ENCODE results near the gene TUSC2. TPM values are rescaled to one million over a fixed set of nuclear protein-coding genes. Genes with fewer than 3 reads are reported as not detected.

Gene TUSC2
- total and polyA plus RNA-seq, 2 of the 13 experiments (the other 11 are each of a cell fraction or from before 2014, with no cell fraction given), result 36.7 to 39.1 TPM

- no peak for TF ChIP-seq UBTF (CRISPR knock-in tag; IDR thresholded peaks at IDR 0.05)
- TF ChIP-seq RFXANK (CRISPR knock-in tag; IDR thresholded peaks at IDR 0.05), result no peak
- no peak for TF ChIP-seq ZNF850 (CRISPR knock-in tag; conservative IDR thresholded peaks at IDR 0.05)
- TF ChIP-seq MED8 (CRISPR knock-in tag; IDR thresholded peaks at IDR 0.05; ENCODE audit: insufficient replicate concordance), result no peak
- TF ChIP-seq SRSF4 (IDR thresholded peaks at IDR 0.05; ENCODE audit: low read depth, low read length, poor library complexity, severe bottlenecking), result no peak
- TF ChIP-seq KLF6 (CRISPR knock-in tag; IDR thresholded peaks at IDR 0.05), result no peak
- TF ChIP-seq ZNF446 (CRISPR knock-in tag; IDR thresholded peaks at IDR 0.05), result peak; percentile 27; the same call in 1 of the 2 replicates
- no peak for TF ChIP-seq ZFP90 (CRISPR knock-in tag; IDR thresholded peaks at IDR 0.05; ENCODE audit: borderline replicate concordance)
- TF ChIP-seq ATF5 (CRISPR knock-in tag; IDR thresholded peaks at IDR 0.05; ENCODE audit: low read depth), result no peak
- no peak for TF ChIP-seq ZNF883 (CRISPR knock-in tag; IDR thresholded peaks at IDR 0.05; ENCODE audit: not compliant biosample characterization)
- no peak for TF ChIP-seq SOX5 (CRISPR knock-in tag; IDR thresholded peaks at IDR 0.05; ENCODE audit: borderline replicate concordance)
- no peak for TF ChIP-seq ZNF781 (CRISPR knock-in tag; IDR thresholded peaks at IDR 0.05; ENCODE audit: borderline replicate concordance, not compliant biosample characterization)
- TF ChIP-seq NPAS2 (CRISPR knock-in tag; IDR thresholded peaks at IDR 0.05; ENCODE audit: borderline replicate concordance), result no peak
- no peak for TF ChIP-seq ZBTB21 (CRISPR knock-in tag; IDR thresholded peaks at IDR 0.05)
- no peak for TF ChIP-seq ZBTB1 (CRISPR knock-in tag; IDR thresholded peaks at IDR 0.05; ENCODE audit: borderline replicate concordance)
- TF ChIP-seq ZFP36L2 (CRISPR knock-in tag; IDR thresholded peaks at IDR 0.05), result no peak
- no peak for TF ChIP-seq TCF7 (IDR thresholded peaks at IDR 0.05; ENCODE audit: low read depth)
- no peak for TF ChIP-seq KMT2B (CRISPR knock-in tag; IDR thresholded peaks at IDR 0.05)
- TF ChIP-seq ZNF660 (CRISPR knock-in tag; IDR thresholded peaks at IDR 0.05; ENCODE audit: borderline replicate concordance, low read depth), result no peak
- TF ChIP-seq IRF9 (CRISPR knock-in tag; IDR thresholded peaks at IDR 0.05; ENCODE audit: borderline replicate concordance), result no peak
- TF ChIP-seq RBAK (CRISPR knock-in tag; IDR thresholded peaks at IDR 0.05), result no peak
- TF ChIP-seq RBFOX2 (IDR thresholded peaks at IDR 0.05; ENCODE audit: low read depth, low read length), result peak; percentile 78
- 0 out of 2 replicates have a peak, but pooled peaks have one; percentile 54 for TF ChIP-seq ZNF468 (CRISPR knock-in tag; IDR thresholded peaks at IDR 0.05)
- TF ChIP-seq ZNF136 (CRISPR knock-in tag; IDR thresholded peaks at IDR 0.05; ENCODE audit: low read depth), result no peak
- no peak for TF ChIP-seq ATF3 (CRISPR knock-in tag; IDR thresholded peaks at IDR 0.05)
- no peak for TF ChIP-seq ZNF577 (CRISPR knock-in tag; IDR thresholded peaks at IDR 0.05; ENCODE audit: borderline replicate concordance, low read depth)
Observed at GRCh38 chr3:50302095-50303012, 25.7 kb downstream of the TUSC2 start (continued).

Data from HepG2 (cell line).